Measurements from ENCODE around the gene LRBA.
"Not testable (repeated sequence)": the region's sequence is repeated elsewhere in the genome, so short reads cannot be mapped to it uniquely, and the experiment has no call there.

GRCh38 chr4:150921486-150921885 lies 93.6 kb downstream of the LRBA start:
- TF ChIP-seq POLR2A (IDR thresholded peaks at IDR 0.05; ENCODE audit: low read depth, low read length); POLR2AphosphoS5 (IDR thresholded peaks at IDR 0.05; ENCODE audit: low read depth, low read length); TAF1 (IDR thresholded peaks at IDR 0.05; ENCODE audit: borderline replicate concordance, low read depth, low read length): not testable (repeated sequence)

Measured in GM12892 (cell line).